SK-N-MC (cell line): ENCODE data around the gene PCSK6.

Experiments used
- EZH2 ChIP-seq: fragments of 200-600 bp; sonication (generic); IDR thresholded peaks from one replicate; pipeline ENCODE4 v1.6.1; 2017; ENCODE audit warnings: antibody characterized with exemption
- POLR2AphosphoS5 ChIP-seq: IDR thresholded peaks from 2 replicates; pipeline ENCODE4 v1.6.1; 2012; ENCODE audit warnings: mild to moderate bottlenecking, low read depth, low read length, borderline replicate concordance

- TF ChIP-seq EZH2, result no peak
- TF ChIP-seq POLR2AphosphoS5, result no peak
Observed at GRCh38 chr15:101439920-101440319, 49.6 kb downstream of the PCSK6 start.
